Dermis microvascular lymphatic vessel endothelial cell (primary cell): ENCODE measurements around the gene MAGED4. TPM values are rescaled to one million over a fixed set of nuclear protein-coding genes. Genes with fewer than 3 reads are reported as not detected.
"Not testable (repeated sequence)": the region's sequence is repeated elsewhere in the genome, so short reads cannot be mapped to it uniquely, and the experiment has no call there.

ENCODE experiments used
- DNase-seq, 2 donors: peaks; one replicate each; pipeline versions ENCODE4 v3.0.0 to v3.0.0-alpha.2; 2010; ENCODE audit warnings: low read depth in 2 of 2
- total RNA-seq: library from RNA; depleted of rRNA; stranded (reverse); fragments of >200 nt; gene quantifications from 2 replicates; pipeline ENCODE4 v1.2.1, GENCODE V29; 2014

MAGED4 gene
- total RNA-seq, result 18.9 and 33.4 TPM in 2 replicates

- not testable (repeated sequence) for DNase-seq
These were observed at the start of gene MAGED4 for GRCh38 chrX:52184440-52185077. Gene MAGED4, plus strand, starts transcription at chrX:52184888. Its CDS starts 1,035 bp downstream, at chrX:52185923.

- no peak for DNase-seq
These were observed 45.7 kb upstream of the MAGED4 start for GRCh38 chrX:52138830-52139544.

GRCh38 chrX:52139545-52139895, 45.2 kb upstream of the MAGED4 start:
- no peak for DNase-seq

- no peak for DNase-seq
These were observed 44.7 kb upstream of the MAGED4 start for GRCh38 chrX:52140020-52140419.

- DNase-seq, result not testable (repeated sequence)
These were observed 34.0 kb upstream of the MAGED4 start for GRCh38 chrX:52150667-52151066.

- DNase-seq, result not testable (repeated sequence)
These were observed 24.5 kb upstream of the MAGED4 start for GRCh38 chrX:52160140-52160539.

GRCh38 chrX:52166840-52167239, 17.8 kb upstream of the MAGED4 start:
- no peak for DNase-seq

- DNase-seq, result not testable (repeated sequence)
These were observed 13.6 kb upstream of the MAGED4 start for GRCh38 chrX:52171055-52171454.

GRCh38 chrX:52185078-52185453, 378 bp downstream of the MAGED4 start:
- not testable (repeated sequence) for DNase-seq

GRCh38 chrX:52211405-52211804, 26.7 kb downstream of the MAGED4 start:
- DNase-seq, result not testable (repeated sequence)

- no peak for DNase-seq
These were observed 28.6 kb downstream of the MAGED4 start for GRCh38 chrX:52213276-52213675.

GRCh38 chrX:52216541-52216940, 31.9 kb downstream of the MAGED4 start:
- DNase-seq, result no peak

GRCh38 chrX:52217494-52218160, 32.9 kb downstream of the MAGED4 start:
- no peak for DNase-seq

GRCh38 chrX:52220936-52221335, 36.2 kb downstream of the MAGED4 start:
- DNase-seq, result no peak

Other genes starting within 250 kb of the MAGED4 start
- gene MAGED4B, start 115.7 kb upstream of the MAGED4 start, total RNA-seq, result 22.9 and 52.7 TPM in 2 replicates
- not detected in 2 replicates for gene XAGE2, start 184.1 kb downstream of the MAGED4 start, total RNA-seq